ENCODE measurements around the gene GCC1. TPM values are rescaled to one million over a fixed set of nuclear protein-coding genes. Genes with fewer than 3 reads are reported as not detected.

The GCC1 gene
- total RNA-seq, 2 donors from 2014 or later: 13.7 to 23.1 TPM

DNA sequence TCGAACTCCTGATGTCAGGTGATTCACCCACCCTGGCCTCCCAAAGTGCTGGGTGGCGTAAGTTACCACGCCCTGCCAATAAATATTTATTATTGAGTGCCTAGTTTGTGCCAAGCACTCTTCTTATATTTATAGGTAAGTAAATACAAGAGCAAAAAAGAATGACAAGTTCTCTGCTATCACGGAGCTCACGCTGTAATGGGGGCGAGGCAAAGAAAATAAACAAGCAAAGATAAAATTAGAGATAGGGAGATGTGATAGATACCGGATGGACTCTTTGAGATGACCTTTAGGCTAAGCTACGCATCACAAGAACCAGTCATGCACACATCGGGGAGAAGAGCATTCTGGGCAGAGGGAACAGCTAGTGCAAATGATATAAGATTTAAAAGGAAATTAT lies 46.3 kb downstream of the GCC1 start:
- TF ChIP-seq POLR2A (IDR thresholded peaks at IDR 0.05): no peak
- TF ChIP-seq, protein P1, sequence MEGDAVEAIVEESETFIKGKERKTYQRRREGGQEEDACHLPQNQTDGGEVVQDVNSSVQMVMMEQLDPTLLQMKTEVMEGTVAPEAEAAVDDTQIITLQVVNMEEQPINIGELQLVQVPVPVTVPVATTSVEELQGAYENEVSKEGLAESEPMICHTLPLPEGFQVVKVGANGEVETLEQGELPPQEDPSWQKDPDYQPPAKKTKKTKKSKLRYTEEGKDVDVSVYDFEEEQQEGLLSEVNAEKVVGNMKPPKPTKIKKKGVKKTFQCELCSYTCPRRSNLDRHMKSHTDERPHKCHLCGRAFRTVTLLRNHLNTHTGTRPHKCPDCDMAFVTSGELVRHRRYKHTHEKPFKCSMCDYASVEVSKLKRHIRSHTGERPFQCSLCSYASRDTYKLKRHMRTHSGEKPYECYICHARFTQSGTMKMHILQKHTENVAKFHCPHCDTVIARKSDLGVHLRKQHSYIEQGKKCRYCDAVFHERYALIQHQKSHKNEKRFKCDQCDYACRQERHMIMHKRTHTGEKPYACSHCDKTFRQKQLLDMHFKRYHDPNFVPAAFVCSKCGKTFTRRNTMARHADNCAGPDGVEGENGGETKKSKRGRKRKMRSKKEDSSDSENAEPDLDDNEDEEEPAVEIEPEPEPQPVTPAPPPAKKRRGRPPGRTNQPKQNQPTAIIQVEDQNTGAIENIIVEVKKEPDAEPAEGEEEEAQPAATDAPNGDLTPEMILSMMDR (IDR thresholded peaks at IDR 0.05): no peak
- Histone ChIP-seq H3K4me1 (no peaks in the 10 kb centered on the region), H3K9me3 (no peaks in the 10 kb centered on the region), H3K4me3 (no peak overlapping the region), H3K36me3 (replicated peaks in 1 of 2; ENCODE audit: insufficient read depth in 1 of 2, low read depth in 2 of 2) (no peaks in the 10 kb centered on the region), H3K27me3 (no peaks in the 10 kb centered on the region), H3K27ac (no peak overlapping the region)
- ATAC-seq: no peak
- intact Hi-C loops (cut with DNase I): no loop called here
- DNase-seq: no peak
- 87 to 90% methylated on average over 9 of the region's 9 CpGs for WGBS, 2 donors

DNA sequence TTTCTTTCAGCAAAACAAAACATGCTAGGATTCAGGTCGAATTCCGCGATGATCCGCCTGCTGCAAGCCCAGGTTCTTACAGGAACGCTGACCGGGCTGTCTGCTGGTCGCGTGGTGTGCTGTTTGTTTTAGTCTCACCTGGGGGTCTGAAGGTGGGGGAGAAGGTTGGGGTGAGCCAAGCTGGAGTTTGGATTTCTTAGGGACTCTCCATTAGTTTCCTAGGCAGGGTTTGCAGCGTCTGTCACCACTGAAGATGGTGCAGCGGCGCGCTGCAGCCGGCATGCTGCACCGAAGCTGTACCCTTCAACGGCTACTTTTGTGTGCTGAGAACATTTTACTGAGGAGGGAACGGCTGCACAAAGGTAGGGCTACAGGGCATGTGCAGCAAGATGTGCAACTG lies 48.7 kb downstream of the GCC1 start:
- WGBS, 2 donors: 39 to 62% methylated on average over 16 of the region's 16 CpGs
- no peaks in the 10 kb centered on the region for H3K9me3 ChIP-seq
- intact Hi-C loops (cut with DNase I): no loop called here
- no peak for ATAC-seq
- no peak for DNase-seq
- H3K4me3 ChIP-seq: no peak overlapping the region
- no peak overlapping the region for H3K27ac ChIP-seq
- no peaks in the 10 kb centered on the region for H3K4me1 ChIP-seq
- no peak for TF ChIP-seq POLR2A (IDR thresholded peaks at IDR 0.05)
- TF ChIP-seq, protein P1 (IDR thresholded peaks at IDR 0.05): no peak
- no peaks in the 10 kb centered on the region for H3K27me3 ChIP-seq
- H3K36me3 ChIP-seq (replicated peaks in 1 of 2; ENCODE audit: insufficient read depth in 1 of 2, low read depth in 2 of 2): no peaks in the 10 kb centered on the region

DNA sequence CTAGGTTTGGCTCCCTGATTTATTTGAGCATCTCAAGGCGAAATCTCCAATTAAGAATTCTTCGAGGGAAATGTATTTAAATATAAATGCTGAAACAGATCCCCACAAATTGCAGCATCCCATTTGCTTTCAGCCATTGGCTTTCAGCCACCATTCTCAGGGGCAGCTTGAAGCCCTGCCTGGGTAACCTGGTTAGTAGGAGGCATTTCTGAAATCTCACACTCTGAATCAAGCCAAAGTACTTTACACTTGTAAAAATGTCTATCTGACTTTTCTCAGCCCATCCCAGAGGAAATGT lies 49.1 kb downstream of the GCC1 start:
- 72% methylated on average over 2 of the region's 2 CpGs for WGBS, 2 donors
- intact Hi-C loops (cut with DNase I): no loop called here
- TF ChIP-seq POLR2A (IDR thresholded peaks at IDR 0.05): no peak
- TF ChIP-seq, protein P1 (IDR thresholded peaks at IDR 0.05): no peak
- Histone ChIP-seq H3K27me3 (no peaks in the 10 kb centered on the region), H3K36me3 (replicated peaks in 1 of 2; ENCODE audit: insufficient read depth in 1 of 2, low read depth in 2 of 2) (no peaks in the 10 kb centered on the region), H3K9me3 (no peaks in the 10 kb centered on the region), H3K4me3 (no peak overlapping the region), H3K4me1 (no peaks in the 10 kb centered on the region), H3K27ac (no peak overlapping the region)
- no peak for DNase-seq
- no peak for ATAC-seq

DNA sequence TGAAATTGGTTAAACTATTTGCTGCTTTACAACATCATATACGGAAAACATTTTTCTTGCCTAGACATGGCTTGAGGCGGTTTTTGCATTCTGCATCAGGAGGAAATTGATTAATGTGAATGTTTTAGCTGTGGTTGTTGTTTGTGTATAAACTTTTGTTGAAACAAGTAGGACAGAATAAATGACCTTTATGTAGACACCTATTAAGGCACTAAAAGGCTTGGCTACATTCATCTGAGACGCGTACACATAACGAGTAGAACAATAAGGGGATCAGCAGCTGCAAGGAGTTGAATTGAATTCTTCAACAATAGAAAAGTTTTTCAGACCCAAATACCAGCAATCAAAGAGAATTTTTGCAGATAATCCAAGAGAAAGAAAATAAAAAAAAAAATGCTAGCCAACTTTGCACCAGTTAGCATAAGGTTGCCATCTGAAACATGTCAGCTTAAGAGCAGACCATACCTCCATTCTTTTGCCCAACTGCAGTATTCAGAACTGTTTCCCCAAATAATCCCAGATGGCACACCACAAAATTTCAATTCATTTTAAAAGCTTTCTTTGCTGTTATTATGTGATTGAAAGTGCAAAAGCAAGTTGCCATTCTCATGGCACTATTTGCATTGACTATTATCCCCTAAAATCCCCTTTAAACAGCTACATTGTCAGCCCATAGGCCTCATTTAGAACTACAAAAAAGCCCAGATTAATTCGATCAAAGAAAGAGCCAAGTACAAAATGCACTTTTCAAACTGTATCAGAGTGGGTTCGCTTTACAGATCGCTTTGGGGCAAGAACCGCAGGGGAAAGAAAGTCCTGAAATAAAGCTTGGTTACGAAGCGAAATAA lies 49.6 kb downstream of the GCC1 start:
- Histone ChIP-seq H3K27ac (no peak overlapping the region), H3K36me3 (replicated peaks in 1 of 2; ENCODE audit: insufficient read depth in 1 of 2, low read depth in 2 of 2) (no peaks in the 10 kb centered on the region), H3K4me1 (no peaks in the 10 kb centered on the region), H3K9me3 (no peaks in the 10 kb centered on the region), H3K27me3 (no peaks in the 10 kb centered on the region), H3K4me3 (no peak overlapping the region)
- 88 to 95% methylated on average over 11 of the region's 11 CpGs for WGBS, 2 donors
- ATAC-seq (no peak), DNase-seq (no peak)
- intact Hi-C loops (cut with DNase I): no loop called here
- TF ChIP-seq, protein P1 (IDR thresholded peaks at IDR 0.05): no peak
- TF ChIP-seq POLR2A (IDR thresholded peaks at IDR 0.05): no peak

DNA sequence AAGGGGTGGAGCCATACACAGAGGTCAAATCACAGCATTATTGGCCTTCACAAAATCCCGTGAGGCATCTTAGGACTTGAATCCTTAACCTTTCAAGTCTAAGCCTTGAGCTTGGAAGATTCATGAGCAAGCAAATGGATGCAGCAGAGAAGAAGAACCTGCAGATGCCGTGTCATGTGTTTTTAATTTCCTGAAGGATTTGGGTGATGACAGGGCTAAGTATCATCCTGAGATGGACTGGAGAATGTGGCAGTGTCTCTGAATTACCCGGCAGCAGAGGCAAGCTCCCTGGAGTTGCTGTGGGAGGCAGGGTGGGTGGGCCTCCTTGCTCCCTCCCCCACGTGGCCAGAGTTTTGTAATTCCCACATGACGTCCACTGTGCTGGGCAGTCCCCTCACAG lies 50.8 kb downstream of the GCC1 start:
- 61 to 68% methylated on average over 5 of the region's 5 CpGs for WGBS, 2 donors
- Histone ChIP-seq H3K4me1 (no peaks in the 10 kb centered on the region), H3K27me3 (no peaks in the 10 kb centered on the region), H3K9me3 (no peaks in the 10 kb centered on the region), H3K4me3 (no peak overlapping the region), H3K36me3 (replicated peaks in 1 of 2; ENCODE audit: insufficient read depth in 1 of 2, low read depth in 2 of 2) (no peaks in the 10 kb centered on the region), H3K27ac (no peak overlapping the region)
- intact Hi-C loops (cut with DNase I): no loop called here
- no peak for ATAC-seq
- no peak for TF ChIP-seq POLR2A (IDR thresholded peaks at IDR 0.05)
- TF ChIP-seq, protein P1 (IDR thresholded peaks at IDR 0.05): no peak
- no peak for DNase-seq

Measured in body of pancreas (tissue), 4 donors.